ENCODE measurements around the gene PIERCE2.
"Not testable (repeated sequence)": the region's sequence is repeated elsewhere in the genome, so short reads cannot be mapped to it uniquely, and the experiment has no call there.

Gene PIERCE2

GRCh38 chr15:55402707-55403106, 5.6 kb upstream of the PIERCE2 start:
- H3K36me3 Mint-ChIP-seq (ENCODE audit: low read depth): peaks cover 21% of the 10 kb centered on the region
- peaks cover 3% of the 10 kb centered on the region for H3K9me3 Mint-ChIP-seq
- H3K27me3 Mint-ChIP-seq: no peaks in the 10 kb centered on the region
- H3K4me1 Mint-ChIP-seq (ENCODE audit: low read depth): peaks cover 60% of the 10 kb centered on the region
- H3K4me3 Mint-ChIP-seq: no peak overlapping the region
- no peak for DNase-seq
- H3K27ac Mint-ChIP-seq: peak overlapping the region; percentile 86

GRCh38 chr15:55403531-55403930, 4.8 kb upstream of the PIERCE2 start:
- no peaks in the 10 kb centered on the region for H3K9me3 Mint-ChIP-seq
- peaks cover 13% of the 10 kb centered on the region for H3K36me3 Mint-ChIP-seq (ENCODE audit: low read depth)
- no peak for DNase-seq
- H3K4me3 Mint-ChIP-seq: no peak overlapping the region
- no peaks in the 10 kb centered on the region for H3K27me3 Mint-ChIP-seq
- peak overlapping the region; percentile 86 for H3K27ac Mint-ChIP-seq
- H3K4me1 Mint-ChIP-seq (ENCODE audit: low read depth): peaks cover 60% of the 10 kb centered on the region

GRCh38 chr15:55407498-55408011, 740 bp upstream of the PIERCE2 start:
- Mint-ChIP-seq H3K4me3 (peak overlapping the region; percentile 87), H3K9me3 (no peaks in the 10 kb centered on the region), H3K27me3 (no peaks in the 10 kb centered on the region), H3K4me1 (ENCODE audit: low read depth) (peaks cover 46% of the 10 kb centered on the region), H3K36me3 (ENCODE audit: low read depth) (peaks cover 5% of the 10 kb centered on the region), H3K27ac (peak overlapping the region; percentile 87)
- DNase-seq: no peak

GRCh38 chr15:55408976-55409375, 681 bp downstream of the PIERCE2 start:
- H3K27me3 Mint-ChIP-seq; H3K9me3 Mint-ChIP-seq; H3K36me3 Mint-ChIP-seq (ENCODE audit: low read depth); DNase-seq: not testable (repeated sequence)
- Mint-ChIP-seq H3K27ac (peak overlapping the region; percentile 87), H3K4me1 (ENCODE audit: low read depth) (peaks cover 32% of the 10 kb centered on the region), H3K4me3 (peak overlapping the region; percentile 87)

- not testable (repeated sequence) for H3K27me3 Mint-ChIP-seq; H3K36me3 Mint-ChIP-seq (ENCODE audit: low read depth); H3K4me1 Mint-ChIP-seq (ENCODE audit: low read depth); H3K27ac Mint-ChIP-seq; H3K4me3 Mint-ChIP-seq; H3K9me3 Mint-ChIP-seq; DNase-seq
Measured at GRCh38 chr15:55417678-55418077, 9.4 kb downstream of the PIERCE2 start.

GRCh38 chr15:55420171-55420866, 12.0 kb downstream of the PIERCE2 start:
- H3K27ac Mint-ChIP-seq: no peak overlapping the region
- DNase-seq: no peak
- no peaks in the 10 kb centered on the region for H3K27me3 Mint-ChIP-seq
- H3K4me3 Mint-ChIP-seq: no peak overlapping the region
- H3K36me3 Mint-ChIP-seq (ENCODE audit: low read depth): no peaks in the 10 kb centered on the region
- H3K9me3 Mint-ChIP-seq: no peaks in the 10 kb centered on the region
- no peaks in the 10 kb centered on the region for H3K4me1 Mint-ChIP-seq (ENCODE audit: low read depth)

GRCh38 chr15:55422089-55422488, 13.8 kb downstream of the PIERCE2 start:
- H3K36me3 Mint-ChIP-seq (ENCODE audit: low read depth): no peaks in the 10 kb centered on the region
- DNase-seq: no peak
- H3K27me3 Mint-ChIP-seq: no peaks in the 10 kb centered on the region
- no peaks in the 10 kb centered on the region for H3K4me1 Mint-ChIP-seq (ENCODE audit: low read depth)
- H3K27ac Mint-ChIP-seq: no peak overlapping the region
- H3K4me3 Mint-ChIP-seq: no peak overlapping the region
- no peaks in the 10 kb centered on the region for H3K9me3 Mint-ChIP-seq

GRCh38 chr15:55434989-55435825, 26.9 kb downstream of the PIERCE2 start:
- Mint-ChIP-seq H3K27me3 (no peaks in the 10 kb centered on the region), H3K36me3 (ENCODE audit: low read depth) (no peaks in the 10 kb centered on the region), H3K4me1 (ENCODE audit: low read depth) (peaks cover 9% of the 10 kb centered on the region), H3K9me3 (no peaks in the 10 kb centered on the region), H3K4me3 (no peak overlapping the region), H3K27ac (no peak overlapping the region)
- no peak for DNase-seq

- not testable (repeated sequence) for H3K27ac Mint-ChIP-seq; H3K9me3 Mint-ChIP-seq; H3K27me3 Mint-ChIP-seq; H3K4me3 Mint-ChIP-seq; H3K36me3 Mint-ChIP-seq (ENCODE audit: low read depth); H3K4me1 Mint-ChIP-seq (ENCODE audit: low read depth); DNase-seq
Measured at GRCh38 chr15:55443141-55443540, 34.8 kb downstream of the PIERCE2 start.

GRCh38 chr15:55445936-55446335, 37.6 kb downstream of the PIERCE2 start:
- H3K27me3 Mint-ChIP-seq; H3K9me3 Mint-ChIP-seq; H3K4me1 Mint-ChIP-seq (ENCODE audit: low read depth); H3K36me3 Mint-ChIP-seq (ENCODE audit: low read depth); H3K27ac Mint-ChIP-seq; DNase-seq; H3K4me3 Mint-ChIP-seq: not testable (repeated sequence)

GRCh38 chr15:55446379-55447029, 38.2 kb downstream of the PIERCE2 start:
- not testable (repeated sequence) for DNase-seq; H3K36me3 Mint-ChIP-seq (ENCODE audit: low read depth); H3K27ac Mint-ChIP-seq; H3K4me3 Mint-ChIP-seq; H3K4me1 Mint-ChIP-seq (ENCODE audit: low read depth); H3K27me3 Mint-ChIP-seq; H3K9me3 Mint-ChIP-seq

GRCh38 chr15:55447030-55447394, 38.7 kb downstream of the PIERCE2 start:
- not testable (repeated sequence) for DNase-seq; H3K27me3 Mint-ChIP-seq; H3K4me1 Mint-ChIP-seq (ENCODE audit: low read depth); H3K27ac Mint-ChIP-seq; H3K4me3 Mint-ChIP-seq; H3K9me3 Mint-ChIP-seq; H3K36me3 Mint-ChIP-seq (ENCODE audit: low read depth)

GRCh38 chr15:55457401-55458022, 49.2 kb downstream of the PIERCE2 start:
- H3K27ac Mint-ChIP-seq: no peak overlapping the region
- no peaks in the 10 kb centered on the region for H3K36me3 Mint-ChIP-seq (ENCODE audit: low read depth)
- H3K4me1 Mint-ChIP-seq (ENCODE audit: low read depth): no peaks in the 10 kb centered on the region
- no peak for DNase-seq
- H3K27me3 Mint-ChIP-seq: peaks cover 3% of the 10 kb centered on the region
- peaks cover 11% of the 10 kb centered on the region for H3K9me3 Mint-ChIP-seq
- no peak overlapping the region for H3K4me3 Mint-ChIP-seq

GRCh38 chr15:55461447-55461846, 53.2 kb downstream of the PIERCE2 start:
- no peaks in the 10 kb centered on the region for H3K4me1 Mint-ChIP-seq (ENCODE audit: low read depth)
- peaks cover 3% of the 10 kb centered on the region for H3K27me3 Mint-ChIP-seq
- no peak overlapping the region for H3K27ac Mint-ChIP-seq
- no peak for DNase-seq
- no peaks in the 10 kb centered on the region for H3K36me3 Mint-ChIP-seq (ENCODE audit: low read depth)
- no peak overlapping the region for H3K4me3 Mint-ChIP-seq
- H3K9me3 Mint-ChIP-seq: peaks cover 11% of the 10 kb centered on the region
